Panc1 (cell line): ENCODE results near the gene ERICH4. TPM values are rescaled to one million over a fixed set of nuclear protein-coding genes. Genes with fewer than 3 reads are reported as not detected.

Source experiments
- ATAC-seq: fragments of 200-7000 bp; cut with Tn5 transposase; 2 replicates; pipeline ENCODE4 v1.9.1; 2020; ENCODE audit warnings: mild to moderate bottlenecking, moderate library complexity
- BruUV-seq: library from RNA; stranded (reverse); fragments of 400-500 nt; replicated peaks from 2 replicates; lab custom pipeline; 2021; lab: Mats Ljungman, UMichigan
- CTCF ChIA-PET: fragments of 300-600 bp; sonication (Branson Sonifier 250); formaldehyde crosslinking; loops from one replicate; lab custom pipeline; 2022; ENCODE audit warnings: antibody characterized with exemption; lab: Charles Lee
- POLR2A ChIA-PET: fragments of 300-600 bp; sonication (Branson Sonifier 250); formaldehyde crosslinking; loops from one replicate; lab custom pipeline; 2022; ENCODE audit warnings: antibody characterized with exemption; lab: Charles Lee
- DNase-seq: peaks from one replicate; pipeline ENCODE4 v3.0.0-alpha.2; 2010; ENCODE audit warnings: low read depth, low spot score
- H3K27ac ChIP-seq: 2 replicates; pipeline ENCODE4 v1.5.1; 2011; ENCODE audit warnings: mild to moderate bottlenecking, low read length, inconsistent platforms
- H3K27me3 ChIP-seq: fragments of 200-500 bp; sonication (Bioruptor generic); 2 replicates; pipeline ENCODE4 v1.6.0; 2014; ENCODE audit warnings: low read length, inconsistent platforms; ENCODE audit not compliant: control insufficient read depth, insufficient read depth
- H3K36me3 ChIP-seq: fragments of 200-500 bp; sonication (Bioruptor generic); 2 replicates; pipeline ENCODE4 v1.5.1; 2014; ENCODE audit warnings: inconsistent platforms, mild to moderate bottlenecking, low read length, moderate library complexity; ENCODE audit not compliant: control insufficient read depth, insufficient read depth
- H3K4me1 ChIP-seq: 2 replicates; pipeline ENCODE4 v1.5.1; 2011; ENCODE audit warnings: inconsistent platforms, mild to moderate bottlenecking, low read length, moderate library complexity; ENCODE audit not compliant: control insufficient read depth, insufficient read depth
- H3K4me3 ChIP-seq, 2 experiments: 2 replicates each; pipeline ENCODE4 v1.5.1; 2011 to 2012; ENCODE audit warnings: low read depth in 2 of 2, low read length in 2 of 2, mild to moderate bottlenecking in 2 of 2, inconsistent platforms in 1 of 2, moderate library complexity in 1 of 2
- H3K9me3 ChIP-seq: fragments of 200-500 bp; sonication (Bioruptor generic); 2 replicates; pipeline ENCODE4 v1.5.1; 2014; ENCODE audit warnings: low read depth, mild to moderate bottlenecking, inconsistent platforms, low read length, moderate library complexity; ENCODE audit not compliant: control insufficient read depth, insufficient read depth
- POLR2AphosphoS5 ChIP-seq: IDR thresholded peaks from 2 replicates; pipeline ENCODE4 v1.6.1; 2012; ENCODE audit warnings: mild to moderate bottlenecking, low read depth, low read length, moderate library complexity
- SIN3A ChIP-seq: IDR thresholded peaks from 2 replicates; pipeline ENCODE4 v1.6.1; 2012; ENCODE audit warnings: low read depth, mild to moderate bottlenecking, low read length, moderate library complexity, borderline replicate concordance; ENCODE audit not compliant: insufficient read depth
- TCF7L2 ChIP-seq: IDR thresholded peaks from 2 replicates; pipeline ENCODE4 v1.6.1; 2011; ENCODE audit warnings: mild to moderate bottlenecking, low read depth, low read length, inconsistent platforms
- in situ Hi-C: cut with HindIII; loops from 2 replicates; pipeline ENCODE4 v1.10.0; 2016; ENCODE audit warnings: low sequenced_read_pairs, low pct_unique_long_range_greater_than_20kb
- intact Hi-C: fragments of 100-400 bp; cut with micrococcal nuclease; formaldehyde crosslinking; loops from one replicate; pipeline ENCODE4 v1.10.0; 2022; ENCODE audit not compliant: unreplicated experiment
- total RNA-seq: library from RNA; stranded (reverse); gene quantifications from one replicate; pipeline ENCODE4 v1.2.1, GENCODE V29; 2021; ENCODE audit not compliant: unreplicated experiment
- TF ChIP-seq, protein P1 (sequence below), 2 experiments: IDR thresholded peaks; 2 replicates each; pipeline ENCODE4 v1.6.1; 2011 to 2012; ENCODE audit warnings: low read depth in 2 of 2, control low read depth in 1 of 2, low read length in 1 of 2, mild to moderate bottlenecking in 1 of 2, moderate library complexity in 1 of 2; ENCODE audit not compliant: insufficient read depth in 1 of 2
- TF ChIP-seq, protein P2 (sequence below): fragments of 450-650 bp; IDR thresholded peaks from 2 replicates; pipeline ENCODE4 v1.5.1; 2017; ENCODE audit warnings: mild to moderate bottlenecking

The ERICH4 gene
- total RNA-seq, 1 experiment from 2014 or later, result not detected

DNA sequence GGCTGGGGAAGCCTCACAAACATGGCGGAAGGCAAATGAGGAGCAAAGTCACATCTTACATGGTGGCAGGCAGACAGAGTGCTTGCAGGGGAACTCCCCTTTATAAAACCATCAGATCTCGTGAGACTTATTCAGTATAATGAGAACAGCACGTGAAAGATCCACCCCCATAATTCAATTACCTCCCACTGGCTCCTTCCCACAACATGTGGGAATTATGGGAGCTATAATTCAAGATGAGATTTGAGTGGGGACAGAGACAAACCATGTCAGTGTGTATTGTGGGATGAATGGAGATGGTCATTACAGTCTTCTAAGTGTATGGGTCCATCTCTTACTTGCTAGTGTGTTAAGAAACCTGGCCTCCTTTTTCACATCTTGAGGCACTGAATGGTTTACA, 40.9 kb upstream of the ERICH4 start:
- POLR2A ChIA-PET, result no interaction called here
- ATAC-seq, result no peak

DNA sequence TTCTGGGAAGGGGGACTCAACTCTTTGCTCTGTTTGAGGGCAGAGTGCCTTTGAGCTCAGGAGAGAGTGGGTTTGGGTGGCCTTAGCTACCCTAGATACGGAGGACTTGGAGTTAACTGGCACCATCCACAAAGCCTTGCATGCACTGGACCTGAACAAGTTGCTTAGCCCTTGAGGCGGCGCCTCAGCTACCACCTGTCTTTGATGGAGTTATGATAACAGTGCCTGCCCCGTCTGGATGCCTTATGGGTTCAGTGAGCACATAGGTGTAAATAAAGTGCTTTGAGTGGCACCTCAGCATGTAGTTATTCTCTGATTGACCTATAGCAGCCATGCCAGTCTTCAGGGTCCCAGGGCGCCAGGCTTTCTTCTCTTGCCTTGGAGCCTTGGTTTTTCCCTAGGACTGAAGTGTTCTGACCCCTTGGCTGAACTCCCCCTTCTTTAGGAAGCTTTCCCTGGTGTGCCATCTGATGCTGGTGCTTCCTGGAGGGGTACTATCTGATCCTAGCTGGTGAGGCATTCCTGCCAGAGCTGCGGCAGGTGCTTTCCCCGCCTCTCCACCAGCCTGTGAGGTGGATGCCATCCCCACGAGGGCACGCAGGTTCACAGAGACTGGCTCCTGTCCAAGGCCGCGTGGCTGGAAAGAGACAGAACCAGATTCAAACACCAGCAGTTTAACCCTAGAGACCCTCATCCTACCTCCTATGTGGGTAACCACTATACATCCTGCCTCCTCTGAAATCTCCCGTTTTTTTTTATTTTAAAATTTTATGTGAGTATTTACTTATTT, 39.6 kb upstream of the ERICH4 start:
- Histone ChIP-seq H3K9me3 (no peaks in the 10 kb centered on the region), H3K4me3 (no peak overlapping the region), H3K4me1 (no peaks in the 10 kb centered on the region), H3K27ac (no peak overlapping the region), H3K27me3 (no peaks in the 10 kb centered on the region), H3K36me3 (no peaks in the 10 kb centered on the region; the same call in 1 of the 2 replicates)
- CTCF ChIA-PET, result no interaction called here
- in situ Hi-C loops, result no loop called here
- ATAC-seq (no peak), DNase-seq (no peak)
- intact Hi-C loops, result no loop called here
- TF ChIP-seq POLR2AphosphoS5, result no peak
- TF ChIP-seq TCF7L2, result no peak
- TF ChIP-seq, protein P1, sequence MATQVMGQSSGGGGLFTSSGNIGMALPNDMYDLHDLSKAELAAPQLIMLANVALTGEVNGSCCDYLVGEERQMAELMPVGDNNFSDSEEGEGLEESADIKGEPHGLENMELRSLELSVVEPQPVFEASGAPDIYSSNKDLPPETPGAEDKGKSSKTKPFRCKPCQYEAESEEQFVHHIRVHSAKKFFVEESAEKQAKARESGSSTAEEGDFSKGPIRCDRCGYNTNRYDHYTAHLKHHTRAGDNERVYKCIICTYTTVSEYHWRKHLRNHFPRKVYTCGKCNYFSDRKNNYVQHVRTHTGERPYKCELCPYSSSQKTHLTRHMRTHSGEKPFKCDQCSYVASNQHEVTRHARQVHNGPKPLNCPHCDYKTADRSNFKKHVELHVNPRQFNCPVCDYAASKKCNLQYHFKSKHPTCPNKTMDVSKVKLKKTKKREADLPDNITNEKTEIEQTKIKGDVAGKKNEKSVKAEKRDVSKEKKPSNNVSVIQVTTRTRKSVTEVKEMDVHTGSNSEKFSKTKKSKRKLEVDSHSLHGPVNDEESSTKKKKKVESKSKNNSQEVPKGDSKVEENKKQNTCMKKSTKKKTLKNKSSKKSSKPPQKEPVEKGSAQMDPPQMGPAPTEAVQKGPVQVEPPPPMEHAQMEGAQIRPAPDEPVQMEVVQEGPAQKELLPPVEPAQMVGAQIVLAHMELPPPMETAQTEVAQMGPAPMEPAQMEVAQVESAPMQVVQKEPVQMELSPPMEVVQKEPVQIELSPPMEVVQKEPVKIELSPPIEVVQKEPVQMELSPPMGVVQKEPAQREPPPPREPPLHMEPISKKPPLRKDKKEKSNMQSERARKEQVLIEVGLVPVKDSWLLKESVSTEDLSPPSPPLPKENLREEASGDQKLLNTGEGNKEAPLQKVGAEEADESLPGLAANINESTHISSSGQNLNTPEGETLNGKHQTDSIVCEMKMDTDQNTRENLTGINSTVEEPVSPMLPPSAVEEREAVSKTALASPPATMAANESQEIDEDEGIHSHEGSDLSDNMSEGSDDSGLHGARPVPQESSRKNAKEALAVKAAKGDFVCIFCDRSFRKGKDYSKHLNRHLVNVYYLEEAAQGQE (IDR thresholded peaks at IDR 0.05; ENCODE audit: insufficient read depth in 1 of 2, low read depth in 2 of 2, low read length in 1 of 2), result no peak
- TF ChIP-seq SIN3A, result no peak
- TF ChIP-seq, protein P2, sequence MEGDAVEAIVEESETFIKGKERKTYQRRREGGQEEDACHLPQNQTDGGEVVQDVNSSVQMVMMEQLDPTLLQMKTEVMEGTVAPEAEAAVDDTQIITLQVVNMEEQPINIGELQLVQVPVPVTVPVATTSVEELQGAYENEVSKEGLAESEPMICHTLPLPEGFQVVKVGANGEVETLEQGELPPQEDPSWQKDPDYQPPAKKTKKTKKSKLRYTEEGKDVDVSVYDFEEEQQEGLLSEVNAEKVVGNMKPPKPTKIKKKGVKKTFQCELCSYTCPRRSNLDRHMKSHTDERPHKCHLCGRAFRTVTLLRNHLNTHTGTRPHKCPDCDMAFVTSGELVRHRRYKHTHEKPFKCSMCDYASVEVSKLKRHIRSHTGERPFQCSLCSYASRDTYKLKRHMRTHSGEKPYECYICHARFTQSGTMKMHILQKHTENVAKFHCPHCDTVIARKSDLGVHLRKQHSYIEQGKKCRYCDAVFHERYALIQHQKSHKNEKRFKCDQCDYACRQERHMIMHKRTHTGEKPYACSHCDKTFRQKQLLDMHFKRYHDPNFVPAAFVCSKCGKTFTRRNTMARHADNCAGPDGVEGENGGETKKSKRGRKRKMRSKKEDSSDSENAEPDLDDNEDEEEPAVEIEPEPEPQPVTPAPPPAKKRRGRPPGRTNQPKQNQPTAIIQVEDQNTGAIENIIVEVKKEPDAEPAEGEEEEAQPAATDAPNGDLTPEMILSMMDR, result no peak
- POLR2A ChIA-PET, result no interaction called here
- no TSS peak for BruUV-seq

More for the DNA sequence above, 40.9 kb upstream of the ERICH4 start:
- no TSS peak for BruUV-seq
- no peaks in the 10 kb centered on the region for H3K4me1 ChIP-seq
- H3K4me3 ChIP-seq, result no peak overlapping the region
- H3K27me3 ChIP-seq, result no peaks in the 10 kb centered on the region
- H3K27ac ChIP-seq, result no peak overlapping the region
- no peaks in the 10 kb centered on the region for H3K9me3 ChIP-seq
- CTCF ChIA-PET, result no interaction called here
- H3K36me3 ChIP-seq, result peaks cover 5% of the 10 kb centered on the region; the same call in 1 of the 2 replicates
- TF ChIP-seq POLR2AphosphoS5, result no peak
- no peak for TF ChIP-seq SIN3A
- TF ChIP-seq, protein P2, result no peak
- TF ChIP-seq, protein P1 (IDR thresholded peaks at IDR 0.05; ENCODE audit: insufficient read depth in 1 of 2, low read depth in 2 of 2, low read length in 1 of 2), result no peak
- no peak for TF ChIP-seq TCF7L2
- DNase-seq, result no peak
- intact Hi-C loops, result no loop called here
- in situ Hi-C loops, result no loop called here
